DOHH2 (cell line): ENCODE data around the gene KREMEN1.

Experiments
- CTCF ChIP-seq: fragments of 200-600 bp; sonication (generic); IDR thresholded peaks from one replicate; pipeline ENCODE4 v1.5.1; 2014; ENCODE audit warnings: antibody characterized with exemption, mild to moderate bottlenecking, low read depth, low read length; ENCODE audit not compliant: poor library complexity, severe bottlenecking
- EZH2phosphoT487 ChIP-seq: fragments of 200-600 bp; sonication (generic); IDR thresholded peaks from 2 replicates; pipeline ENCODE4 v1.6.1; 2017; ENCODE audit warnings: borderline replicate concordance, mild to moderate bottlenecking, antibody characterized with exemption, low read length, moderate library complexity, mixed read lengths

- TF ChIP-seq CTCF: no peak
- no peak for TF ChIP-seq EZH2phosphoT487
Measured at GRCh38 chr22:29198240-29198639, 125.4 kb downstream of the KREMEN1 start.
